HG02623 (cell line): Measurements from ENCODE around the gene EIF4ENIF1.
"Not testable (repeated sequence)": the region's sequence is repeated elsewhere in the genome, so short reads cannot be mapped to it uniquely, and the experiment has no call there.

ENCODE experiments used
- ATAC-seq: cut with Tn5 transposase; IDR thresholded peaks from one replicate; pipeline ENCODE4 v1.9.1; 2021; ENCODE audit warnings: moderate library complexity; ENCODE audit not compliant: unreplicated experiment

EIF4ENIF1 gene, protein sequence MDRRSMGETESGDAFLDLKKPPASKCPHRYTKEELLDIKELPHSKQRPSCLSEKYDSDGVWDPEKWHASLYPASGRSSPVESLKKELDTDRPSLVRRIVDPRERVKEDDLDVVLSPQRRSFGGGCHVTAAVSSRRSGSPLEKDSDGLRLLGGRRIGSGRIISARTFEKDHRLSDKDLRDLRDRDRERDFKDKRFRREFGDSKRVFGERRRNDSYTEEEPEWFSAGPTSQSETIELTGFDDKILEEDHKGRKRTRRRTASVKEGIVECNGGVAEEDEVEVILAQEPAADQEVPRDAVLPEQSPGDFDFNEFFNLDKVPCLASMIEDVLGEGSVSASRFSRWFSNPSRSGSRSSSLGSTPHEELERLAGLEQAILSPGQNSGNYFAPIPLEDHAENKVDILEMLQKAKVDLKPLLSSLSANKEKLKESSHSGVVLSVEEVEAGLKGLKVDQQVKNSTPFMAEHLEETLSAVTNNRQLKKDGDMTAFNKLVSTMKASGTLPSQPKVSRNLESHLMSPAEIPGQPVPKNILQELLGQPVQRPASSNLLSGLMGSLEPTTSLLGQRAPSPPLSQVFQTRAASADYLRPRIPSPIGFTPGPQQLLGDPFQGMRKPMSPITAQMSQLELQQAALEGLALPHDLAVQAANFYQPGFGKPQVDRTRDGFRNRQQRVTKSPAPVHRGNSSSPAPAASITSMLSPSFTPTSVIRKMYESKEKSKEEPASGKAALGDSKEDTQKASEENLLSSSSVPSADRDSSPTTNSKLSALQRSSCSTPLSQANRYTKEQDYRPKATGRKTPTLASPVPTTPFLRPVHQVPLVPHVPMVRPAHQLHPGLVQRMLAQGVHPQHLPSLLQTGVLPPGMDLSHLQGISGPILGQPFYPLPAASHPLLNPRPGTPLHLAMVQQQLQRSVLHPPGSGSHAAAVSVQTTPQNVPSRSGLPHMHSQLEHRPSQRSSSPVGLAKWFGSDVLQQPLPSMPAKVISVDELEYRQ

DNA sequence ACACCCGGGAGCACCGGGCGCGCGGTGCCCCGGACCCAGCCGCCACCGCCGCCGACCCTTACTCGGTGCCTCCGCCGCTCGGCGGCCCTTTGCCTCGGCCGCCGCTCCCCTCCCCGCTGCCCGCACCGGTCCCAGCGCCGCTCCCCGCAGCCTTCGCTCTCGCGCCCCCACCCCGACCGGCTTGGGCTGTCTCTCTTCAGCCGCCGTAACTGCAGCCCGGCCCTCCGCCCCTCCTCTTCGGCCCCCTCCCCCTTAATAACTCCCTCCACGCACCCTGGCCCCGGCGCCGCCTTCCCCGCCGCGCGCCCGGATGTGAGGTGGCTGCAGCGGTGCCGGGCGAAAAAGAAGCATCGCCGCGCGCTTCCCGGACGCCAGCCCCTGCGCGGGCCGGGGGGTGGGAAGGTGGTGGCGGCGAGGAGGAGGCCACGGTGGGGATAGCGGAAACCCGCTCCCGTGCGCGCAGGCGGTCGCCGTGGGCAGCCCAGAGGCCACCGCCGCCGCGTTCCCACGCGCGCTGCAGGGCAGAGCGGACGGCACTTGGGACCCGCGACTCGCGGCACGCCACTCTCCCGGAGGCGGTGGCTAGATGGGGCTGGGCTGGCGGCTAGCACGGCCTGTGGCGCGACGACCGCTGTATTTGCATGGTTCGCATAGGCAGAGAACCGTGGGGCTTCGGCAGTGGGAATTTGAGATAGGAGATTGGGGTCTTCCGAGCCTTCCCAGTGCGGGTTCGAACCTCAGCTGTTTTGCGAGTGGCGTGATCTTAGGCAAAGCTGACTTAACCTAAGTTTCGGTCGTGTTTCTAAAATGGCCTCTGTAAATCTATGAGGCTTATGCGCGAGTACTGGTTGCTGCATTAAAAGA lies at the start of gene EIF4ENIF1:
Gene EIF4ENIF1, minus strand, starts transcription at position 211 of the 864 bp plus-strand sequence. CDS start 1,124 bp downstream, outside the sequence.
- ATAC-seq, result peak; percentile 42

DNA sequence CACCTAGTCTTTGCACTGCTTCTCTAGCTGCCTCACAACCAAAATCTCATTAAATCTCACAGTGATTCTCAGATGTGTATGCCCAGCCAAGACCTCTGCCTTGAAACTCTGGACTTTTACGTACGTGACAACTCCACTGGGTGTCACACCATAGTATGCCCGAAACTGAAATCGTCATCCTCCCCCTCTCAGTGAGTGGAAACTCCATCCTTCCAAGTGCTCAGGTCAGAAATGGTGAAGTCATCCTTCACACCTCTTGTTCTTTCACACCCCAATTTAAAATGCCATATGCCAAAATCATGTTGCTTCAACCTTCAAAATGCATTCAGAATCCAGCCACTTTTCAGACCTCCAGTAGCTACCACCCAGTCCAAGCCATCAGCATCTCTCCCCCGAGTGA lies 49.2 kb upstream of the EIF4ENIF1 start:
- no peak for ATAC-seq

DNA sequence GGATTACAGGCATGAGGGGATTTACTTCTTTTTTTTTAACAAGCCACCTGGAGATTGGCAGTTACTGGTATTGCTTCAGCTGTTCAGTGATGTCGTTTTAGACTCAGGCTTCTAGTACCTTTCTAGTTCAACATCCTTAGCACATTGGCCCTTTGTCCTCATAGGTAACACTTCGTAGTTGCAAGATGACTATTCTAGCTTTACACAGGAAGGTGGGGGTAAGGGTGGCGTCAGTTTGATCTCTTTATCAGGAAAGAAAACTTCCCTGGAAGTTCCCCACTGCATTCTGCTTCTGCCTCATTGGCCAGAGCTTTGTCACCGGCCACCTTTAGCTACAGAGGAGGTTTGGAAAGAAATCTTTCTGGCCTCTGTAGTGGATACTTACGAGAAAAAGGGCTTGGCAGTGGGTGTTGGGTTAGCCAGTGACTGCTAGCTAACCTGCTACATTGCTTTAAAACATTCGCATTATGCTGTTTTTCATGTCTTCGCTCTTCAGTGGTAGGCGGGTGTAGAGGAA lies 47.4 kb upstream of the EIF4ENIF1 start:
- ATAC-seq, result no peak

DNA sequence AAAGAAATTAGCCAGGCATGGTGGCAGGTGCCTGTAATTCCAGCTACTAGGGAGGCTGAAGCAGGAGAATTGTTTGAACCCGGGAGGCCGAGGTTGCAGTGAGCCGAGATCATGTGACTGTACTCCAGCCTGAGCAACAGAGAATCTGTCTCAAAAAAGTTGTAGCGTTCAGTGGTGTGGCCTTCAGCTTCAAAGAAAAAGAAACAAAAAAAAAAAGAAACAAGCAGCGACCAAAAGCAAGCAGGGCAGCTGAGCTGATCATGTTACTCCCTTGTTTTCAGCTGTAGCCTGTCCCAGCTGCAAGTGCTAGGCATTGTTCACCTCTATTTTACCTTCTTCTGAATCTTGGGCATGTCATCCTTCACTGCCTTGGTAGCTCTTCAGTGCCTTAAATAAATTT lies 43.7 kb upstream of the EIF4ENIF1 start:
- no peak for ATAC-seq

DNA sequence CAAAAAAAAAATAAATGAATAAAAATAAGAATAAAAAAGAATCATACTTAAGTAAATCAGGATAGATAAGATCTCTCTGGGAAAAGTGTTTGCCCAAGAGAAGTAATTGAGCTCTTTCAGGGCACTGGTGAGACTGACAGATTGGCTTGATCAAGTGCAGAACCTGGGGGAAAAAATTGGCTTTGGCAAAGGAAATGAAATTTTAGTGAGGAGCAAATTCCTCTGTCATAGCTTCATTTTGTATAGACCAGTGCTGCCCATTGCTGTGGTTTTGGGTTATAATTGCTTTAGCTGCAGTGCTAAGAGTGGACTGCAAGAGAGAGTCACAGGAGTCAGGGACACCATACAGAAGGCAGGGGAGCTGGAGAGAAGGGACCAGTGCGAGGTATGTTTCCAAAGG lies 42.4 kb upstream of the EIF4ENIF1 start:
- ATAC-seq, result no peak

DNA sequence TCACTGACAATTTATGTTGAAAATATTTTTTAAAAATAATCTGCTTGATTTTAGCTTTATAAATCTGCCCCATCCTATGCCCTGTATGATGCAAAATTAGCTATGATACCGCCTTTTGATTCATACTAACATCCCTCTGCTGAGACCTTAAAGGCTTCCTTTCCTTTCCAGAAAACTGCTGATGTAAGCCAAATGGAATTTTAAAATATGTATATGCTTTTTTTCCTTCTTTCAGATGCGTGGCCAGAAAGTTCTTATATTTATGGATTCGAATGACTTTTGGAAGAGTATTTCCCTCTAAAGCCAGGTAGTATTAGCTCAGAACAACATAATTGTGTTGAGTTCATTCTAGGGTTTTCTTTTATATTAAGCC lies 41.2 kb upstream of the EIF4ENIF1 start:
- ATAC-seq, result no peak

DNA sequence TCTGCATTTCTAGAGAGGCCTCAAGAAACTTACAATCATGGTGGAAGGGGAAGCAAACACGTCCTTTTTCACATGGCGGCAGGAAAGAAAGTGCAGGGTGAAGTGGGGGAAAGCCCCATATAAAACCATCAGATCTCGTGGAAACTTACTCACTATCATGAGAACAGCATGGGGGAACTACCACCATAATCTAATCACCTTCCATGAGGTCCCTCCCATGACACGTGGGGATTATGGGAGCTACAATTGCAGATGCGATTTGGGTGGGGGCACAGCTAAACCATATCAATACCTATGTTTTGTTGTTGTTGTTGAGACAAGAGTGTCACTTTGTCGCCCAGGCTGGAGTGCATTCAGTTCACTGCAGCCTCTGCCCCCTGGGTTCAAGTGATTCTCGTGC lies 36.6 kb upstream of the EIF4ENIF1 start:
- no peak for ATAC-seq

DNA sequence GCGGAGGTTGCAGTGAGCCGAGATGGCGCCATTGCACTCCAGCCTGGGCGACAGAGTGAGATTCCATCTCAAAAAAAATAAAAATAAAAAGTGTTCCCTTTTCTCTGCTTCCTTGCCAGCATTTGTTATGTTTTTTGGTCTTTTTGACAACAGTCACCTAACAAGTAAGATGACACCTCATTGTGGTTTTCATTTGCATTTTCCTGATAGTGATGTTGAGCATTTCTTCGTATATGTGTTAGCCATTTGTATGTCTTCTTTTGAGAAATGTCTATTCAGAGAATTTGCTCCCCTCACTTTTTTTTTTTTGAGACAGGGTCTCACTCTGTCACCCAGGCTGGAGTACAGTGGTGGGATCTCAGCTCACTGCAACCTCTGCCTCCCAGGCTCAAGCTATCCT lies 34.5 kb upstream of the EIF4ENIF1 start:
- not testable (repeated sequence) for ATAC-seq

DNA sequence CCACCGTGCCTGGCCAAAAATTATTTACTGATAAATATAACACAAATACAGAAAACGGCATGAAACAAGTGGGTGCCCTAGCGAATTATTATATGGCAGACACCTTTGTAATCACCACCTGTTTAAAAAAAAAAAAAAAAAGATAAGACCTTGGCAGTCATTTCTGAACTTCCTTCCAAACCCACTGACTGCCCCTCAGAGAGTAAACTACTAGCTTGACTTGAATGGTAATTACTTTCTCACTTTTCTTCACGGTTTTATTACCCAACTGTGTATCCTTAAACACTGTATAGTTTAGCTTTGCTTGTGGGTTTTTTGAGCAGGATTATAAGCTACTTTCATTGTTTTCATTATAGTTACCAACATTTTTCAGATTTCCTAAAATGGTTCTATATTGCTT lies 30.4 kb upstream of the EIF4ENIF1 start:
- no peak for ATAC-seq

DNA sequence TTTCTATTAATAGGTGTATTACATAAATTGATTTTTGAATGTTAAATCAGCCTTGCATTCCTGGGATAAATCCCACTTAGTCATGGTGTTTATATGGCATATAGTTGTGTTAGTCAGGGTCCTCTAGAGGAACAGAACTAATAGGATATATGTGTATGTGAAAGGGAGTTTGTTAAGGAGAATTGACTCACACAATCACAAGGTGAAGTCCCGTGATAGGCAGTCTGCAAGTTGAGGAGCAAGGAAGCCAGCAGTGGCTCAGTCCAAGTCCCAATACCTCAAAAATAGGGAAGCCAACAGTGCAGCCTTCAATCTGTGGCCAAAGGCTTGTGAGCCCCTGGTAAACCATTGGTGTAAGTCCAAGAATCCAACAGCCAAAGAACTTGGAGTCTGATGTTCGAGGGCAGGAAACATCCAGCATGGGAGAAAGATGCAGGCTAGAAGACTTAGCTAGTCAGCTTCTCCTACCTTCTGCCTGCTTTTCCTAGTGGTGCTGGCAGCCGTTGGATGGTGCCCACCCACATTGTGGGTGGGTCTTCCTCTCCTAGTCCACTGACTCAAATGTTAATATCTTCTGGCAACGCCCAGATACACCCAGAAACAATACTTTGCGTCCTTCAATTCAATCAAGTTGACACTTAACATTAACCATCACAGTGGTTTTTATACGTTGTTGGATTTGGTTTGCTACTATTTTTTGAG lies 19.6 kb upstream of the EIF4ENIF1 start:
- ATAC-seq, result no peak

DNA sequence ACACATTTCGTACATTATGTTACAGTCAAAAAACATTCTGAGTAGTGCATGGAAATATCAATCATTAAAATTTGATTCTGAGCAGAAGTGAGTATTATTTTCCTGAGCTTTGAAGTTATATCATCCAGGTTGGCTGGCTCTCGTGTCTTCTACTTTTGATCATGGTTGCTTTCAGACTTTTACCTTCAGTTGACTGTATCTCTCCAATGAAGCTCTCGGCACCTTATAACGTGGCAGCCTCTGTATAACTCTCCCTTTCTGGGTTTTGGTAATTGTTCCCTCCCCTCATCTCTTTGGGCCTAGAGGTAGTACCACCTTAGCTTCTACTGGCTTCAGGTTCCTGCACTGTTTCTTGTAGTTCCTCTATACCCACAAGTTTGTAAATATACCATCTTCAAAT lies 18.9 kb upstream of the EIF4ENIF1 start:
- ATAC-seq, result no peak

DNA sequence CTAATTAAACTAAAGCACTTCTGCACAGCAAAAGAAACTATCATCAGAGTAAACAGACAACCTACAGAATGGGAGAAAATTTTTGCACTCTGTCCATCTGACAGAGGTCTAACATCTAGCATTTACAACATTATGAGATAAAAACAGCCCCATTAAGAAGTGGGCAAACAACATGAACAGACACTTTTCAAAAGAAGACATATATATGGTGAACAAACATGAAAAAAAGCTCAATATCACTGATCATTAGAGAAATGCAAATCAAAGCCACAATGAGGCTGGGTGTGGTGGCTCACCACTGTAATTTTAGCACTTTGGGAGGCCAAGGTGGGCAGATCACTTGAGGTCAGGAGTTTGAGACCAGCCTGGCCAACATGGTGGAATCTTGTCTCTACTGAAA lies 17.9 kb upstream of the EIF4ENIF1 start:
- not testable (repeated sequence) for ATAC-seq

DNA sequence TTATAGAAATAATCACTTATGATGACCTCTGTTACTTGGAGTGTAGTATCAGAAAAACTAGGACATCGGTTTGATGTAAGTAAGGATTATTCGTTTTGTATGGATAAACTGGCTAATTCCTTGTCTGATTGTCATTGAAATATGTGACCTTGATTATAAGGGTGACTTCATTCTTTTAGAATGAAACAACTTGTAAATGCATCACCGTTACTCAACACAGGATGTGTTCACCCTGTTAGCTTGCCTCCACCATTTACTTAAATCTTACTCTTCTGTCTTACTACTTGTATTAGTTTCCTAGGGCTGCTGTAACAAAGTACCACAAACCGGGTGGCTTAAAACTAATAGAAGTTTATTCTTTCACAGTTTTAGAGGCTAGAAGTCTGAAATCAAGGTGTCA lies 14.6 kb upstream of the EIF4ENIF1 start:
- no peak for ATAC-seq

DNA sequence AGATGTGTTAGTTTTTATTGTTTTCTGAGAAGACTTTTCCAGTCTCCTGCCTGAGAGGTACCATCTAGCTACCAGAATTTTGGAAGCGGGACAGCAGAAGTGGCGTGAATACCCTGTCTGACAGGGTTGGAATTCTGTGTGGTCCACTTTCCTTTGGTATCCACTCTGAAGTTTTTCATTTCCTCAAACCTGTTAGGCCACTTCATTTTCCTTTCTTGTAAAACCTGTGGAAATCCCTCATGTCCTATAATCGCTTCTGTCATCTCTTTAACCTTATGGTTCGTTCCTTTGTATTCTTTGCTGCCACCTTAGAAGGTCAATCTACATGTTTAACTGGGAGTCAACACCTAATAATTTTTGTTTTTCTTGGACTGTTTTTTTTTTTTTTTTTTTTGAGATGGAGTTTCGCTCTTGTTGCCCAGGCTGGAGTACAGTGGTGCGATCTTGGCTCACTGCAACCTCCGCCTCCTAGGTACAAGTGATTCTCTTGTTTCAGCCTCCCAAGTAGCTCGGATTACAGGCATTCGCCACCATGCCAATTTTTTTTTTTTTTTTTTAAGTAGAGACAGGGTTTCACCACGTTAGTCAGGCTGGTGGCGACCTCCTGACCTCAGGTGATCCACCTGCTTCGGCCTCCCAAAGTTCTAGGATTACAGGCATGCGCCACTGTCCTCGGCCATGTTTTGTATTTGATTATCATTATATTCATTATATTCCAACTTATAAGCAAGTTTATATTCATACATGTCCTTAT lies 13.7 kb upstream of the EIF4ENIF1 start:
- ATAC-seq, result no peak

DNA sequence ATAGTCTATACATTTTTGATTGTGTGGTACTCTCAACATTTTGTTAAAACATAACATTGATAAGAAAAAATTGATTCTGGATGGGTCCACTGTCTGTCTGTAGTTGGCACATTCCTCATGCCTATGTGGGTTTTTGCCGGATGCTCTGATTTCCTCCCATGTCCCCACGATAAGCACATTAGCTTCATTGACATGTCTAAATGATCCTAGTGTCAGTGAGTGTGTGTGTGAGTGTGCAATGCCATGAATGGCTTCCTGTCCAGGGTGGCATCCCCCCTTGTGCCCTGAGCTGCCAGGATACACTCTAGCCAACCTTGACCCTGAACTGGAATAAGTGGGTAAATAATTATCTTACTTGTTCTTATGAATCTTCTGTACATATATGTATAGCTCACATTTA lies 12.1 kb upstream of the EIF4ENIF1 start:
- no peak for ATAC-seq

DNA sequence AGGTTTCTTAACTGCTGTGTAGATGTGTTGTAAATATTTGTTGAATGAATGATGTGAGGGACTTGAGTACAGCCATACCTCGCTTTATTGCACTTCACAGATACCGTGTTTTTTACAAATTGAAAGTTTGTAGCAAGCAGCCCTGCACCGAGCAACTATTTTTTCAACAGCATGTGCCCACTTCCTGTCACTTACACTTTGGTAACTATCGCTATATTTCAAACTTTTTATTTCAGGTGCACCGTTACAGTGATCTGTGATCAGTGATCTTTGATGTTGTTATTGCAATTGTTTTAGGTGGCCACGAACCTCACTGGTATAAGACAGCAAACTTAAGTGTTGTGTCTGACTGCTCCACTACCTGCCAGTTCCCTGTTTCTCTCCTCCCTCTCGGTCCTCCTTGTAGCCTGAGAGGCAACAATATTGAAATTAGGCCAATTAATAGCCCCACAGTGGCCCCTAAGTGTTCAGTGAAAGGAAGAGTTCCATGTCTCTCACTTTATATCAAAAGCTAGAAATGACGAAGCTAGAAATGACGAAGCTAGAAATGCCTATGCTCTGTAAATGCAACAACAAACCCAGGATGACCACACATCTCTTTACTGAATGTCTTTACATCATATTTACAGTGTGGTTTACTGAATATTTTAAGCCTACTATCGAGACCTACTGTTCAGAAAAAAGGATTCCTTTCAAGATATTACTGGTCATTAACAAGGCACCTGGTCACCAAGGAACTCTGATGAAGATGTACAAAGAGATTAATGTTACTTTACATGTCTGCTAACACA lies 7.7 kb upstream of the EIF4ENIF1 start:
- ATAC-seq, result no peak

DNA sequence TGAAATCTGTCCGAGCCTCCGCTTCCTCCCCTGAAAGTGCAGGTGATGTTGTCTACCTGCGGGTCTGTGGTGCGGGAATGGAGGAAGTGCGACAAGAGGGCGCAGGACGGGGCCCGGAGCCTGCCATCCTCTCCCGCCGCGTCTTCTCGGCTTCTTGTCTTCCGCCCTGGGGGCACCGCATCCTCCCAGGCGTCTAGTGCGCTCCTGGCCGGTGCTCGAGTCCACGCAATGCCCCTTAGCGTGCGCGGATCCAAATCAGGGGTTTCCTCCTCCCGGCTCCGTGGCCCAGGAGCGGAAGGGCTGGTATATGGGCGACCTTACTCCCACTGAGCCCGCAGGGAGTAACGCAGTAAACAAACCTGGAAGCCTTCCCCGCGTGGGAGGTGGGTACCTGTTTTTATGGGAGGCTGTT lies 7.1 kb upstream of the EIF4ENIF1 start:
- peak; percentile 6 for ATAC-seq

DNA sequence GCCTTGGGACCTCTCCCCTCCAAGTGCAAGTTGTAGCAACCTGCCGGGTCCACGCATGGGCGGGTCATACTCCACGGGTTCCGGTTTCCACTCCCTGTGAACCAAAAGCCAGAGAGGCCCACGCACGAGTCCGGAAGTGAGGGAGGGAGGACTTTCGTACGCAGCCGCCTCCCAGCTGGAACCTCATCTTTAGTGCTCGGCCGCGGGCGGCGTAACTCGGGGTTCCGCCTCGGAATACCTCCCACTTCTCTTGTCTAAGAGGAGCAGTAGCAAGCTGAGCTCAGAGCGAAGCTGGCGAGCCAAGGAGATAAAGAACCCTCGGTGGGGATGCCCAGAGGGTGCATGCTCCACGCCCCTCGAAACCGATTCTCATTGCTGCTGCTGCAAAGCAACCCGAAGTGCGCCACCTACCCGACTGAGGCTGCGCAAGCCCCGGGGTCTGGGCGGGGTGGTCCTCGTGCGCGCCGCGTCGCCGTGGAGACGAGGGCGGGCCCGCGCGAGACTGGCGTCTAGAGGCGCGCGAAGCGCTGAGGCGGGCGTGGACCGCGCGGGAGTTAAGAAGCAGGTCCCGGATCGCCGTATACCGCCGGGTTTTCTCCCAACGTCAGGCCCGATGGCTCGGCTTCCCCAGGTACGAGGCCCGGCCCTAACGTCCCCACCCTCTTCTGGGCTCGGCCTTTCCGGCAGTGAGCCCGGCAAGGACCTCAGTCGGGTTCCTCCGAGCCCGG lies 6.5 kb upstream of the EIF4ENIF1 start, which contains the start of gene SFI1:
Gene SFI1, plus strand, starts transcription at position 530 of the 728 bp plus-strand sequence. CDS start 11,749 bp downstream, outside the sequence.
- ATAC-seq, result peak; percentile 69
